ENCODE data around the gene TPPP.

DNA sequence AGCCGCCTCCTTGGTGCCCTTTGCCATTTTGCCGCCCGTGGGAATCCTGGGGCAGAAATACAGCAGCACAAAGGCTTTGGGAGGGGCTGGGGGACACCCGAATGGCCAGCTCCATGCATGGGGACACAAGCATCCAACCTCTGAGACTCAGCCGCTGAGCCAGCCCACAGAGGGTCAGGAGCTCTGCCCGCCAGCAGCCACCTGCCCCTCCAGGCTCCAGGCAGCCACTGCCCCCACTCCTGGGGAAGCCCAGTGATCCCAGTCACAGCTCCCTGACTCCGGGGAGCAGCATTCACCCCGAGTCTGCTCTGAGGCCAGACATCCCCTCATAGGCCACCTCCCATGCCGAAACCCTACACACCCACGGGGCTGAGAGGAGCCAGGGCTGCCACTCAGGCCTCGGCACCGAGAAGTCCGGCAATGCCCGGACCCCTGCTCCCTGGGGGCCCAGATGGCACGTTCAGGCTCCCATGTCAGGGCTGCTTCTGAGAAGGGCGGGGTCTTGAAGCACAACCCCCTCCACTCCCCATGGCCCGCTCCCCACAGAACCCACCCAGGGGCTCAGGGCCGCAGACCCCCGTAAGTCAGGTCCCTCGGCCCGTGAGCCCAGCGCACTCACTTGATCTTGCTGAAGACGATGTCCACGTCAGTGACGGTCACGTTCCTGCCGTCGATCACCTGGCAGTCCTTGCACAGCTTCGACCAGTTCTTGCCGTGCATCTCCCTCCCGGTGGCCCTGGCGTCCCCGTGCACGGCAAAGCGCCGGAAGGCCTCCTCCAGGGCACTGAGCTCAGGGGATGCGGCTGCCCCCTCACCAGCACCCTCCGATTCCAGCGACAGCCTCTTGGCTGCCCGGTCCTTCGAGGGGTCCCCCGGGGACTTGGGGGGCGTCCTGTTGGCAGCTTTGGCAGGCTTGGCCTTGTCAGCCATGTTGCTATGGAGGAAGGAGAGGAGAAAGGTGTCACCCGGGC, 15.7 kb downstream of the TPPP start:
- no peak for TF ChIP-seq EZH2 (IDR thresholded peaks at IDR 0.05; ENCODE audit: insufficient read depth, poor library complexity, severe bottlenecking)
- TF ChIP-seq EZH2phosphoT487 (IDR thresholded peaks at IDR 0.05; ENCODE audit: insufficient read depth, low read depth): no peak

Measured in GM23248 (cell line).